IMR-90 (cell line): Measurements from ENCODE around the gene OSTF1. TPM values are rescaled to one million over a fixed set of nuclear protein-coding genes. Genes with fewer than 3 reads are reported as not detected.

Experiments used
- ATAC-seq: fragments of 200-7000 bp; cut with Tn5 transposase; 2 replicates; pipeline ENCODE4 v1.9.1; 2020; ENCODE audit warnings: low read depth, mild to moderate bottlenecking, moderate library complexity
- BruUV-seq: library from RNA; stranded (reverse); fragments of 400-500 nt; replicated peaks from 2 replicates; lab custom pipeline; 2021; lab: Mats Ljungman, UMichigan
- CTCF ChIA-PET: fragments of 300-600 bp; formaldehyde crosslinking; extraction: SDS; loops from one replicate; lab custom pipeline; 2021; ENCODE audit warnings: antibody characterized with exemption; lab: Yijun Ruan, JAX
- POLR2A ChIA-PET: fragments of 300-600 bp; sonication (Branson Sonifier 250); formaldehyde crosslinking; loops from one replicate; lab custom pipeline; 2022; ENCODE audit warnings: antibody characterized with exemption; ENCODE audit not compliant: unreplicated experiment; lab: Charles Lee
- DNase-seq: peaks from one replicate; pipeline ENCODE4 v3.0.0; 2013
- H2AFZ ChIP-seq: replicated peaks from 2 replicates; pipeline ENCODE3; 2013; ENCODE audit warnings: low read length, mild to moderate bottlenecking; ENCODE audit not compliant: poor library complexity
- H2AK5ac ChIP-seq: 2 replicates; pipeline ENCODE4 v1.6.1; 2013; ENCODE audit warnings: low read depth, low read length, inconsistent platforms
- H2AK9ac ChIP-seq: replicated peaks from 2 replicates; pipeline ENCODE3; 2013; ENCODE audit warnings: mild to moderate bottlenecking, low read depth, low read length, moderate library complexity; ENCODE audit not compliant: poor library complexity
- H2BK120ac ChIP-seq: 2 replicates; pipeline ENCODE4 v1.6.1; 2013; ENCODE audit warnings: low read depth, low read length, inconsistent platforms
- H2BK15ac ChIP-seq: 3 replicates; pipeline ENCODE4 v1.6.1; 2013; ENCODE audit warnings: low read depth, low read length, inconsistent platforms
- H2BK20ac ChIP-seq: 2 replicates; pipeline ENCODE4 v1.6.1; 2013; ENCODE audit warnings: low read depth, mild to moderate bottlenecking, inconsistent platforms, low read length, moderate library complexity
- H2BK5ac ChIP-seq: 2 replicates; pipeline ENCODE4 v1.6.1; 2013; ENCODE audit warnings: mild to moderate bottlenecking, low read depth, low read length, inconsistent platforms; ENCODE audit not compliant: poor library complexity, severe bottlenecking
- H3K14ac ChIP-seq: replicated peaks from 2 replicates; pipeline ENCODE4 v1.6.1; 2013; ENCODE audit warnings: low read depth, low read length, inconsistent platforms
- H3K18ac ChIP-seq: 2 replicates; pipeline ENCODE4 v1.6.1; 2013; ENCODE audit warnings: low read depth, low read length, control low read depth
- H3K23ac ChIP-seq: 2 replicates; pipeline ENCODE4 v1.6.1; 2013; ENCODE audit warnings: low read depth, low read length, inconsistent platforms
- H3K27ac ChIP-seq: 2 replicates; pipeline ENCODE4 v1.5.1; 2013; ENCODE audit warnings: mild to moderate bottlenecking, control low read depth, low read length; ENCODE audit not compliant: insufficient read depth
- H3K27me3 ChIP-seq: 2 replicates; pipeline ENCODE4 v1.6.1; 2013; ENCODE audit warnings: low read length; ENCODE audit not compliant: control insufficient read depth, insufficient read depth
- H3K36me3 ChIP-seq: 2 replicates; pipeline ENCODE4 v1.6.1; 2013; ENCODE audit warnings: low read length, mixed read lengths; ENCODE audit not compliant: control insufficient read depth, insufficient read depth
- H3K4ac ChIP-seq: 2 replicates; pipeline ENCODE4 v1.6.1; 2013; ENCODE audit warnings: low read depth, low read length, inconsistent platforms
- H3K4me1 ChIP-seq: 2 replicates; pipeline ENCODE4 v1.6.1; 2013; ENCODE audit warnings: low read length, mixed read lengths; ENCODE audit not compliant: control insufficient read depth, insufficient read depth
- H3K4me2 ChIP-seq: 2 replicates; pipeline ENCODE4 v1.6.1; 2013; ENCODE audit warnings: low read depth, mild to moderate bottlenecking, control low read depth, low read length, moderate library complexity
- H3K4me3 ChIP-seq: 2 replicates; pipeline ENCODE4 v1.5.1; 2013; ENCODE audit warnings: low read depth, mild to moderate bottlenecking, control low read depth, low read length, moderate library complexity; ENCODE audit not compliant: insufficient read depth
- H3K56ac ChIP-seq: 2 replicates; pipeline ENCODE4 v1.6.1; 2013; ENCODE audit warnings: low read length, inconsistent platforms; ENCODE audit not compliant: insufficient read depth; ENCODE audit errors: extremely low read depth
- H3K79me1 ChIP-seq, 2 experiments: 2 replicates each; pipeline ENCODE4 v1.6.1; 2013; ENCODE audit warnings: low read length in 2 of 2, inconsistent platforms in 1 of 2, low read depth in 1 of 2
- H3K9ac ChIP-seq: 2 replicates; pipeline ENCODE4 v1.6.1; 2013; ENCODE audit warnings: low read depth, low read length, control low read depth
- H3K9me1 ChIP-seq: 2 replicates; pipeline ENCODE4 v1.6.1; 2013; ENCODE audit warnings: low read length, inconsistent platforms; ENCODE audit not compliant: insufficient read depth
- H3K9me3 ChIP-seq: 2 replicates; pipeline ENCODE4 v1.6.1; 2013; ENCODE audit warnings: low read length; ENCODE audit not compliant: control insufficient read depth, insufficient read depth
- H4K20me1 ChIP-seq: 2 replicates; pipeline ENCODE4 v1.6.1; 2013; ENCODE audit warnings: low read length, inconsistent platforms; ENCODE audit not compliant: insufficient read depth
- H4K5ac ChIP-seq: 2 replicates; pipeline ENCODE4 v1.6.1; 2013; ENCODE audit warnings: mild to moderate bottlenecking, low read depth, low read length, control low read depth
- H4K8ac ChIP-seq, 2 experiments: 2 replicates each; pipeline ENCODE4 v1.6.1; 2013; ENCODE audit warnings: low read depth in 2 of 2, low read length in 2 of 2, control low read depth in 1 of 2, inconsistent platforms in 1 of 2
- H4K91ac ChIP-seq: 2 replicates; pipeline ENCODE4 v1.6.1; 2013; ENCODE audit warnings: low read depth, low read length, inconsistent platforms; ENCODE audit not compliant: insufficient read depth
- BHLHE40 ChIP-seq: fragments of 150-350 bp; IDR thresholded peaks from 2 replicates; pipeline ENCODE4 v1.6.1; 2016; ENCODE audit warnings: mild to moderate bottlenecking, low read depth, low read length
- ELK1 ChIP-seq: fragments of 150-350 bp; IDR thresholded peaks from 2 replicates; pipeline ENCODE4 v1.6.1; 2016; ENCODE audit warnings: low read depth, mild to moderate bottlenecking, low read length, moderate library complexity, borderline replicate concordance
- FOS ChIP-seq: fragments of 150-350 bp; IDR thresholded peaks from 2 replicates; pipeline ENCODE4 v1.6.1; 2016; ENCODE audit warnings: low read depth, low read length
- MAZ ChIP-seq: IDR thresholded peaks from 2 replicates; pipeline ENCODE4 v1.6.1; 2012; ENCODE audit warnings: low read depth, mild to moderate bottlenecking, low read length, improper control_type of control experiment, moderate library complexity, borderline replicate concordance
- MXI1 ChIP-seq: IDR thresholded peaks from 2 replicates; pipeline ENCODE4 v1.6.1; 2012; ENCODE audit warnings: low read depth, mild to moderate bottlenecking, low read length, moderate library complexity, borderline replicate concordance
- RFX5 ChIP-seq: IDR thresholded peaks from 2 replicates; pipeline ENCODE4 v1.8.0; 2012; ENCODE audit warnings: low read depth, mild to moderate bottlenecking, low read length, moderate library complexity
- WGBS, 2 experiments: methylation state at CpG; one replicate each; pipeline versions ENCODE4 v1.1.5 to v1.1.7; 2013; ENCODE audit warnings: missing lambda C conversion rate in 2 of 2; ENCODE audit not compliant: insufficient read length in 1 of 2; ENCODE audit errors: extremely low coverage in 2 of 2; 5-methylcytosine and 5-hydroxymethylcytosine counted together
- dilution Hi-C: fragments of 300-500 bp; cut with HindIII; formaldehyde crosslinking; loops from one replicate; pipeline ENCODE4 v1.14.3; 2018; ENCODE audit warnings: low sequenced_read_pairs; ENCODE audit not compliant: unreplicated experiment
- in situ Hi-C: fragments of 300-500 bp; cut with MboI; formaldehyde crosslinking; loops from 3 replicates; pipeline ENCODE4 v1.14.3; 2019; ENCODE audit warnings: low sequenced_read_pairs, inconsistent platforms, mixed read lengths
- intact Hi-C: fragments of 100-400 bp; cut with micrococcal nuclease; formaldehyde crosslinking; loops from 2 replicates; pipeline ENCODE4 v1.10.0; 2022
- polyA plus RNA-seq, 3 experiments: library from polyadenylated mRNA; depleted of rRNA; stranded (reverse); fragments of >200 nt; gene quantifications; 2 replicates each; pipeline ENCODE4 v1.2.3, GENCODE V29; 2012; ENCODE audit warnings: low replicate concordance in 1 of 3
- total RNA-seq: library from RNA; depleted of rRNA; stranded (reverse); fragments of >200 nt; gene quantifications from 2 replicates; pipeline ENCODE4 v1.2.3, GENCODE V29; 2012

OSTF1 gene
- total and polyA plus RNA-seq, 2 of the 4 experiments (the other 2 are of a cell fraction): 17.1 to 41.6 TPM

DNA sequence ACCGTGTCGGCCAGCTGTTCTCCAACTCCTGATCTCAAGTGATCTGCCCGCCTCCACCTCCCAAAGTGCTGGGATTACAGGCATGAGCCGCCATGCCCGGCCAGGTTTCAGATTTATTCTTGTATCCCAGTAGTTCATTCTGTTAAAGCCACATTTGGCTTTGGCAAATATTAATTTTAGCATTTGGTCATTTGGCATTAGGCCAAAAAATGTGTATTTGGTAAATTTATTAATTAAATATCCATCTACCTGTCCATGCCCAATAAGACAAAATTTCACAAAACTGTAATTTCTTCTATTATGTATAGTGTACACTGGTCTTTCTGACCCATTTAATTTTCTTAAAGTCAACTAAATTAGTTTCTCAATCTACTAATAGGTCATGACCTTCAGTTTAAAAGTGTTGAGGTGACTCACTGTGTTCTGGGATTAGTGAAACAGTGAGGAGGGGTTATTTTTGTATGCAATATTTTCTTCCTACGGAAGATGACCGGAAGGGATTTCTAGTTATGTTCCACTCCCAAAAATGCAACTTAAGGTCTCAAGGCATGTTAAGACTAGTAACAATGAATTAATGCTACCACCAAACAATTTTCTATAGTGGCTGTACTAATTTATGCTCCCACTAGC, 21.0 kb downstream of the OSTF1 start:
- ATAC-seq (no peak), DNase-seq (no peak)
- Histone ChIP-seq H2BK5ac (no peak overlapping the region), H3K23ac (no peak overlapping the region), H4K8ac (no peak overlapping the region), H3K14ac (no peak overlapping the region), H3K18ac (no peak overlapping the region), H4K5ac (no peak overlapping the region), H2AK5ac (no peak overlapping the region), H3K27me3 (no peaks in the 10 kb centered on the region), H3K4me3 (no peak overlapping the region), H2BK120ac (no peak overlapping the region), H3K4me2 (no peak overlapping the region), H4K91ac (no peak overlapping the region), H2AFZ (no peak overlapping the region), H2AK9ac (no peak overlapping the region), H3K9ac (no peak overlapping the region), H3K4me1 (peaks cover 2% of the 10 kb centered on the region; the same call in 1 of the 2 replicates), H2BK20ac (no peak overlapping the region), H2BK15ac (no peak overlapping the region), H3K27ac (no peak overlapping the region), H3K36me3 (no peaks in the 10 kb centered on the region), H4K20me1 (no peaks in the 10 kb centered on the region), H3K4ac (no peak overlapping the region; the same call in 1 of the 2 replicates), H3K79me1 (peaks cover 14 to 48% of the 10 kb centered on the region in 2 experiments), H3K56ac (no peak overlapping the region), H3K9me1 (peaks cover 4% of the 10 kb centered on the region; the same call in 1 of the 2 replicates), H3K9me3 (no peaks in the 10 kb centered on the region)
- intact Hi-C loops (loop anchor here (5.0 kb wide), 1 partner anchor 38 kb away; no protein-coding TSS in a partner anchor), dilution Hi-C loops (no loop called here), in situ Hi-C loops (no loop called here)
- 100% methylated on average over 3 of the region's 7 CpGs; no CpG with 5 or more reads in 1 of the 2 experiments for WGBS, 2 experiments
- ChIA-PET CTCF (no interaction called here), POLR2A (no interaction called here)
- no TSS peak for BruUV-seq
- TF ChIP-seq MAZ (no peak), BHLHE40 (no peak), ELK1 (no peak), FOS (no peak), MXI1 (no peak), RFX5 (no peak)
